Psoas muscle (tissue), 8 donors: Measurements from ENCODE around the gene PDGFC. TPM values are rescaled to one million over a fixed set of nuclear protein-coding genes. Genes with fewer than 3 reads are reported as not detected.

Experiments used
- ATAC-seq, 4 donors: fragments of 200-7000 bp; cut with Tn5 transposase; one replicate each; pipeline ENCODE4 v1.9.1; 2020; ENCODE audit warnings: moderate library complexity in 3 of 4, mild to moderate bottlenecking in 2 of 4
- DNase-seq, 2 donors: peaks; one replicate each; pipeline ENCODE4 v3.0.0-alpha.2; 2020
- H3K27ac ChIP-seq: fragments of 200-600 bp; one replicate; pipeline ENCODE4 v1.8.0; 2022
- H3K27me3 ChIP-seq, 3 donors: fragments of 200-600 bp in 1 of 3; one replicate each; pipeline versions ENCODE4 v1.6.1 to v1.8.0; 2013 to 2022; ENCODE audit warnings: low read length in 2 of 3, mild to moderate bottlenecking in 2 of 3, moderate library complexity in 1 of 3; ENCODE audit not compliant: insufficient read depth in 3 of 3
- H3K36me3 ChIP-seq, 2 donors: fragments of 200-600 bp in 1 of 2; one replicate each; pipeline versions ENCODE4 v1.6.1 to v1.8.0; 2013 to 2022; ENCODE audit warnings: low read depth in 1 of 2, mild to moderate bottlenecking in 1 of 2, moderate library complexity in 1 of 2; ENCODE audit not compliant: insufficient read depth in 1 of 2
- H3K4me1 ChIP-seq: fragments of 200-600 bp; one replicate; pipeline ENCODE4 v1.8.0; 2022
- H3K4me3 ChIP-seq: fragments of 200-600 bp; one replicate; pipeline ENCODE4 v1.8.0; 2022; ENCODE audit warnings: mild to moderate bottlenecking
- H3K9me3 ChIP-seq: fragments of 200-600 bp; one replicate; pipeline ENCODE4 v1.8.0; 2022
- WGBS, 3 donors: extraction: QIAGEN DNeasy Blood & Tissue Kit; methylation state at CpG; one replicate each; pipeline versions ENCODE4 v1.1.6 to v1.1.7; 2013; 5-methylcytosine and 5-hydroxymethylcytosine counted together
- intact Hi-C, 2 donors: fragments of 100-400 bp; cut with DNase I; formaldehyde crosslinking; loops; one replicate each; pipeline versions ENCODE4 v1.11.0 to v1.14.2; 2022
- polyA plus RNA-seq, 3 donors: library from polyadenylated mRNA; stranded (reverse); fragments of 200-250 nt; gene quantifications; one replicate each; pipeline ENCODE4 v1.2.3, GENCODE V29; 2013
- total RNA-seq, 4 donors: library from RNA; stranded (reverse); fragmentation: NEBNext Ultra II Directional in 2 of 4; extraction: Animal tissue kit (Norgen Biotek cat#: 25700) in 2 of 4; gene quantifications; one replicate each; pipeline versions ENCODE4 v1.2.1 to v1.2.4, GENCODE V29; 2021 to 2023
- TF ChIP-seq, protein P1 (sequence below): fragments of 200-600 bp; IDR thresholded peaks from one replicate; pipeline ENCODE4 v1.8.0; 2022; ENCODE audit warnings: antibody characterized with exemption
- donor health status: healthy with polysubstance abuse.
- donor health status: DM: no; HTN: no; CAD: no; lungs with moderate emphysema.
- donor health status: Bipolar disorder and iron deficiency.
- donor health status: healthy.
- donor health status: DM: yes; HTN: yes; CAD: no.
- donor health status: DM: no; HTN: no; CAD: no.
- donor health status: DM: no; HTN: no; CAD: no.
- donor health status: DM: yes; HTN: yes; CAD: no.

The PDGFC gene
- total and polyA plus RNA-seq, 7 donors, result 2.2 to 19.8 (median 6.3) TPM

DNA sequence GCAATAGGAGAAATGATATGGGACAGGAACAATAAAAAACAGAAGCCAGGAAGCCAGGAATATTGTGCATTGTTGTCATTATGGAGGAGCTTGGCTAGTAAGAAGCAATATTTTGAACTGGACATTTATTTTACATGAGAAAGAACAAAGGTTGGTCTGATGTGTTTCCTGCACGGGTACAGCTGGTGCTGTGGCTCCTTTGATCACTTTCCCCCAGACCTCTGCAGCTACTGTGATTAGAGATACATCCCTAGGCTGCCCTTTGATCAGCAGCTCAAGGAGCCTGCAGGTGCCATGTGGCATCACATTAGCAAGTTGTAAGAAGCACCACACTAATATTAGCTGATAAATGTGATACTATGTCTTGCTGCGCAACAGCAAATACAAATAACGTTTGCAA is 2.5 kb downstream of the PDGFC start:
- Histone ChIP-seq H3K4me1 (peaks cover 20% of the 10 kb centered on the region), H3K27me3 (no peaks in the 10 kb centered on the region)

GRCh38 chr4:156968479-156968984 is 3.1 kb downstream of the PDGFC start:
- WGBS, 3 donors, result 2 to 10% (median 6%) methylated on average over 2 of the region's 2 CpGs
- TF ChIP-seq, protein P1, sequence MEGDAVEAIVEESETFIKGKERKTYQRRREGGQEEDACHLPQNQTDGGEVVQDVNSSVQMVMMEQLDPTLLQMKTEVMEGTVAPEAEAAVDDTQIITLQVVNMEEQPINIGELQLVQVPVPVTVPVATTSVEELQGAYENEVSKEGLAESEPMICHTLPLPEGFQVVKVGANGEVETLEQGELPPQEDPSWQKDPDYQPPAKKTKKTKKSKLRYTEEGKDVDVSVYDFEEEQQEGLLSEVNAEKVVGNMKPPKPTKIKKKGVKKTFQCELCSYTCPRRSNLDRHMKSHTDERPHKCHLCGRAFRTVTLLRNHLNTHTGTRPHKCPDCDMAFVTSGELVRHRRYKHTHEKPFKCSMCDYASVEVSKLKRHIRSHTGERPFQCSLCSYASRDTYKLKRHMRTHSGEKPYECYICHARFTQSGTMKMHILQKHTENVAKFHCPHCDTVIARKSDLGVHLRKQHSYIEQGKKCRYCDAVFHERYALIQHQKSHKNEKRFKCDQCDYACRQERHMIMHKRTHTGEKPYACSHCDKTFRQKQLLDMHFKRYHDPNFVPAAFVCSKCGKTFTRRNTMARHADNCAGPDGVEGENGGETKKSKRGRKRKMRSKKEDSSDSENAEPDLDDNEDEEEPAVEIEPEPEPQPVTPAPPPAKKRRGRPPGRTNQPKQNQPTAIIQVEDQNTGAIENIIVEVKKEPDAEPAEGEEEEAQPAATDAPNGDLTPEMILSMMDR, result peak; percentile 84
- ATAC-seq (peak; percentile 28 to 66 (median 57)), DNase-seq (peak; percentile 33 to 61)
- Histone ChIP-seq H3K27me3 (no peaks in the 10 kb centered on the region), H3K4me1 (peaks cover 20% of the 10 kb centered on the region), H3K27ac (peak overlapping the region; percentile 89), H3K4me3 (peak overlapping the region; percentile 84), H3K36me3 (no peaks in the 10 kb centered on the region), H3K9me3 (no peaks in the 10 kb centered on the region)
- intact Hi-C loops, result loop anchor here in 1 of 2 donors (5.0 kb wide), 1 partner anchor 371 kb away; no protein-coding TSS in a partner anchor

More for the DNA sequence above, 2.5 kb downstream of the PDGFC start:
- WGBS, 3 donors, result 56 to 64% (median 57%) methylated on average over 3 of the region's 3 CpGs
- Histone ChIP-seq H3K36me3 (no peaks in the 10 kb centered on the region), H3K4me3 (peak overlapping the region; percentile 84), H3K27ac (peak overlapping the region; percentile 89), H3K9me3 (no peaks in the 10 kb centered on the region)
- DNase-seq (no peak), ATAC-seq (no peak)
- intact Hi-C loops, result loop anchor here in 1 of 2 donors (5.0 kb wide), 1 partner anchor 372 kb away; no protein-coding TSS in a partner anchor
- TF ChIP-seq, protein P1, result no peak

DNA sequence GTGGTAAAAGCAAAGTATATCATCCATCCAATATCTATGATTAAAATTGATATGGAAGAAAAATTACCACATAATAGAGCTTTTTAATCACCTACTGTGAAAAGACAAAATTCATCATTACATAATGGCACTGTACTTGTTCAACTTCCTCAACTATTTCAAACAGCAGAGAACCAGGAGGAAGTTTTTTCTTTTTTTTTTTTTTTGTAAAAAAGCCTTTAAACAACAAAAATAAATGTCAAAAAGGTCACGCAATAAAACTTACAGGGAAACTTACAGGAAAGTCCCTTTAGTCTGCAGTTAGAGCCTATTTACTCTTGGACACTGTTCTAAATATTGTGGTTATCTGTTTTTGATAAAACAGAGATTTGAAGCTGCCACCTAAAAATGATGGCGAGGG is 4.8 kb downstream of the PDGFC start:
- H3K4me1 ChIP-seq, result peaks cover 29% of the 10 kb centered on the region
- 91 to 93% (median 91%) methylated on average over 2 of the region's 2 CpGs for WGBS, 3 donors

DNA sequence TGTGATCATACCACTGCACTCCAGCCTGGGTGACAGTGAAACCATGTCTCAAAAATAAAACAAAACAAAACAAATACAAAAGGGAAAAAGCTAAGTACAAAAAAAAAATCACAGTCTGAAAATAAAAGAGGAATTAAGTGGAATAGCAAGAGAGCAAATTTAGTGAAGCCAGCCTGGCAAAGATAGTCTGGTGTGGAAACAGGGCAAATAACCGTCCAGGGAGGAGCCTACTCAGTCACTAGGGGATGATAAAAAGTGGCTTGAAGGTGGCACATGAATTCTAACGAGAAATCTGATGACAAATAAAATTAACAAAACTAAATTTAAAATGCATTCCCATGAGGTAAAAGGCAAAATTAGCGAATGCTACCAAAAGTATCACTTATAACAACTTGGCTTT is 8.2 kb downstream of the PDGFC start:
- WGBS, 3 donors, result 79 to 80% (median 79%) methylated on average over 3 of the region's 3 CpGs
- Histone ChIP-seq H3K9me3 (no peaks in the 10 kb centered on the region), H3K36me3 (no peaks in the 10 kb centered on the region), H3K4me1 (peaks cover 36% of the 10 kb centered on the region), H3K27ac (no peak overlapping the region), H3K27me3 (no peaks in the 10 kb centered on the region), H3K4me3 (no peak overlapping the region)
- TF ChIP-seq, protein P1, result no peak
- ATAC-seq (no peak), DNase-seq (no peak)
- intact Hi-C loops, result no loop called here

More for the DNA sequence above, 4.8 kb downstream of the PDGFC start:
- no peak for DNase-seq
- Histone ChIP-seq H3K27me3 (no peaks in the 10 kb centered on the region), H3K27ac (no peak overlapping the region), H3K4me3 (no peak overlapping the region), H3K9me3 (no peaks in the 10 kb centered on the region), H3K36me3 (no peaks in the 10 kb centered on the region)
- TF ChIP-seq, protein P1, result no peak
- no peak for ATAC-seq
- intact Hi-C loops, result loop anchor here in 1 of 2 donors (5.0 kb wide), 1 partner anchor 370 kb away; no protein-coding TSS in a partner anchor

- H3K27me3 ChIP-seq, result no peaks in the 10 kb centered on the region
- TF ChIP-seq, protein P1, result no peak
- ATAC-seq (peak; percentile 61 to 80 (median 70)), DNase-seq (no peak)
- intact Hi-C loops, result no loop called here
- no peak overlapping the region for H3K27ac ChIP-seq
- no peak overlapping the region for H3K4me3 ChIP-seq
- WGBS, 3 donors, result 42 to 46% (median 42%) methylated on average over 3 of the region's 3 CpGs
- H3K36me3 ChIP-seq, result no peaks in the 10 kb centered on the region
- H3K9me3 ChIP-seq, result no peaks in the 10 kb centered on the region
- H3K4me1 ChIP-seq, result peaks cover 27% of the 10 kb centered on the region
Measured at GRCh38 chr4:156962528-156962974, 9.0 kb downstream of the PDGFC start.
